NCI-H2196 (cell line): ENCODE measurements around the gene CDK9.

ENCODE experiments used
- DNase-seq: peaks from one replicate; lab custom pipeline; 2025; ENCODE audit not compliant: unreplicated experiment; lab: John Stamatoyannopoulos, UW

Gene CDK9

DNA sequence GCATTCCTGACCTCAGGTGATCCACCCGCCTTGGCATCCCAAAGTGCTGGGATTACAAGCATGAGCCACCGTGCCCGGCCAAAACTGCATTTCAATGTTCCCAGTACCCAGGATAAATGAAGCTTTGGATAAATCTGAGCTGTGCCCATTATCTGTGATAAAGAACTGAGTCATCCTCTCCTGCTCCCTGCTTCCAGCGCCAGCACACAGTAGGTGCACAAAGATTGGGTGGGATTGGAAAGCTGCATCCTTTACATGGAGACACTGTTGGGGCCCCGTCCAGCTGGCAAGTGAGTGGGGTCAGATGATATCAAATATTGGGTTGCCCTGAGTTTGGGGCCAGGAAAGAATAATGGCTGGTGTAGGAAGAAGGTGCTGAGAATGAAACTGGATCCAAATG lies 24.8 kb upstream of the CDK9 start:
- DNase-seq, result no peak

DNA sequence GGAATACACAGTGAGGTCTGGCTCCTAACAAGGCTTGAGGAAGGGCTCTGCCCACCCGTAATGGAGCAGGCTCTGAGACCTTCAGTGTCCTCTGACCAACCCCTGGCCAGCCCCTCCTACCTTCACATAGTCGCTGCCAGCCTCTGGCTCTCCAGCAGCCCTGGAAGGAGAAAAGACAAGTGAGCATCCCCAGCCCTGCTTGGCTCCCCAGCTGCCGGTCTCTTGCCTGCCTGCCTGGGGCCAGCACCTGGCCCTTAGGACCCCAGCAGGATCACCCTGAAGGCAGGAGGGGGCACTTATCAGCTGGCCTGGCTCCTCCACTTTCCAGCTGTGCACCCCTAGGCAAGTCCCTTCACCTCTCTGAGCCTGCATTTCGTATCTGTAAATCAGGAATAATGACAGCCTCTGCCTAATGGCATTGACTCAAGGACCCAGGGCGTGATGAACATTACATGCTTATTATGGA lies 24.3 kb upstream of the CDK9 start:
- DNase-seq, result no peak

DNA sequence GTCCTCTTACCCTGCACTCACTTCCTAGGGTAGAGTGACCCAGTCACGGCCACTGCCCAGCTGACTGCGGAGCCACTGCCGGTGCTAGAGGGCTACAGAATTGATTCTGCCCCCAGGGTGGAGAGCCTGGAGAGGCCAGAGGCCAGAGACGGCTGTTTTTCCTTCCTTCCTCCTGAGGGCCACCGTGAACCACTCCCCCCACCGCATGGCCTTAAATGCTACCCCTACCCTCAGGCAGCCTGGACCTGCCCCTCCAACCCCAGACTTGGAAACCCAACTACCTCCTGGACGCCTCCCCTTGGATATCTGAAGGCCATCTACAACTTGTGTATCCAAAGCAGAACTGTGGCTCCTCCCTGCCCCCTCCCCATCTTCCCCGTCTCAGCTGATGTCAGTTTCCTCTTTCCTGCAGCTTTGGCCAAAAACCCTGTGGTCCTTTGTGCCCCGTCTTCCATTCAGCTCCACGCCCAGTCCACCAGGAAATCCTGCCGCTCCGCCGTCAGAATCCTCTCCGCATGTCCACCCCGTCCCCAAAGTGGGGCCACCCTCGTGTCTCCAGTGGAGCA lies 23.6 kb upstream of the CDK9 start:
- DNase-seq, result no peak

DNA sequence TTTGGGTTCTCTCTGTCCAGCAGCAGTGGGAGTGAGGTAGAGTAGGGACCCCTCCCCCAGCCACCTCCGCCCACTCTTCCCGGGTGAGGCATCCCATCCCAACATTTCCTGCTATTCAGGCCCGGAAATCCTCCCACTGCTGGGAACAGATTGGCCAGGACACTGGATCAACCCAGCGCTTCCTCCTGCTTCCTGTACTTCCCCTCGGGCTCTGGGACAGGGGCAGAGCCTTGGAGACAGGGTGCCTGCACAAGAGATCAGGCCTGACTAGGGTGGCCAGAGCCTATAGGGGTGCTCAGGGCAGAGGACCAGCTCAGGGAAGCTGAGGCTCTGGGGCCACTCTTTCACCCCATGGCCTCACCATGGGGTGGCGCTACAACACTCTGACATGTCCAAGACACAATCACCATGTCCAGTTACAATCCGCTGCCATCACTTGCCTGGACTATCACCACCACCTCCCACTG lies 21.9 kb upstream of the CDK9 start:
- no peak for DNase-seq

DNA sequence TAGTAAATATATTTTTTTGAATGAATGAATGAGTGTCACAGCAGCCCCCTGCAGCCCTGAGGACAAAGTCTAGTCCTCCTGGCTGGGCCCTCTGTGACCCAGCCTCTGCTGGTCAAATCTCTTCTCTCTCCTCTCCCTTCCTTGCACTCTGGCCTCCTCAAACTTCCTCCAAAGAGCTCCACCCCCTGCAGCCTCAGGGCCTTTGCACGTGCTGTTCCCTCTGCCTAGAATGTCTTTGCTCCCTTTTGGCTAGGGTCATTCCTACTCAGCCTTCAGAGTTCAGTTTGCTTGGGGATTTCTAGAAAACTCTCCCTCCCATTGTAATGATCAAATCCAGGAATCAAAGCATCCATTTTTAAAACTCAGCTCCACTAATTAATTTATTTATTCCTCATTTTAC lies 20.4 kb upstream of the CDK9 start:
- no peak for DNase-seq

DNA sequence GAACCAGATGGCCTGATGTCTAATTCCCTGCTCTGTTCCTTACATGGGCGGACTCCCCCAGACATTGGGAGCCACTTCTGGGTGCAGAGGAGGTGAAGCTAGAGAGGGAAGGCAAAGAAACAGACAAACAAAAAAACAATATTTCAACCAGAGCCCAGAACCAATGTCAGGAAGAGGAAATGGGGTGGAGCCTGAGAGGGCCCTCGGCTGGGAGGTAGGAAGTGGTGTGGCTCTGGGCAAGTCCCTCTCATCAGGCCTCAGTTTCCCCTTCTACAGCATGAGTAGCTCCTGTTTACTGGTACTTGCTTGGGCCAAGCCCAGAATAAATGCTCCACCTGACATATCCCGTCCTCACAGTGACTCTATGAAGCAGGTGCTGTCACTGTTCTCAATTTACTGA lies 18.4 kb upstream of the CDK9 start:
- no peak for DNase-seq

DNA sequence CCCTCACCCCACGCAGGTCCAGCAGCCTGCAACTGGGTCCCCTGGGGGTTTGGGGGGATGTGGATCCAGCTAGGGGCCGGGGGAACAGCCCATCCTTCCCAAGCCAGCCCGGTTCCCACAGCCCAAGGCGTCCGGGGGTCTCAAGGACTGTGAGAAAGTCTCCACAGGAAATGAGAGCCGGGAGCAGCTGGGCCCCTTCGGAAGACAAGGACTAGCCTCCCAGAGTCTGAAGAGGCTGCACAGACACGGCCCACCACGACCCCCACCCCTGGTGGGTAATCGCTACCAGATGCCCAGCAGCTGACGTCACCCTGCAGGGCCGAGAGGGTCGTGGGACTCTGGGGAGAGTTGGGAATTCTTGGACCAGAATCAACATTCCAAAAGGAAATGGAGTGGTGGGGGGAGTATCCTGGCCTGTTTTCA lies 17.9 kb upstream of the CDK9 start:
- DNase-seq, result no peak

DNA sequence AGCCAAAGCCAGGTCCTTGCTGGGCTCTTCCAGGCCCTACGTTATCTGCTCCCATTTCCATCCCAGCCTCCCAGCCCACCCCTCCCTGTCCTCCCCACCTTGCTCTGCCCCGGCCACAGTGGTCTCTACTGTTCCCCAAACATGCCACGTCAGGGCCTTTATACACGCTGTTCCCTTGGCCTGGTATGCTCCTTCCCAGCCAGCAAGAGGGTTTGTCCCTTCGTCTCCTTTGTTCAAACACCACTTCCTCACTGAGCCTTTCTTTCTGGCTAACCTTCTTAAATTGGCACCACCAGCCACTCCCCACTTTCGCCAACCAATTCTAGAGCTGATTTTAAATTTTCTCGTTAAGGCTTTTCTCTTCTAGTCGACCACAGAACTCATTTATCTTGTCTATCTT lies 17.1 kb upstream of the CDK9 start:
- no peak for DNase-seq

DNA sequence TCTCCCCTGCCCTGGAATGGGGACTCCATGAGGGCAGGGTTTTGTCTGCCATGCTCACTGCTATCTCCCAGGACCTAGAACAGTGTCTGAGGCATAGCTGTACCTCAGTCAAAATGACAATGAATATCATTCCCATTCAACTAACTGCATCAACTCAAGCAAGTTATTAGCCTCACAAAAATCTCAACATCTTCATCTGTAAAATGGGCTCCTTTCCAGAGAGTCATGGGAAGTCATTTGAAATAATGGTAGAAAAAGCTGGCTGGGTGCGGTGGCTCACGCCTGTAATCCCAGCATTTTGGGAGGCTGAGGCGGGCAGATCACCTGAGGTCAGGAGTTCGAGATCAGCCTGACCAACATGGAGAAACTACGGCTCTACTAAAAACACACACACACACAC lies 16.7 kb upstream of the CDK9 start:
- no peak for DNase-seq

DNA sequence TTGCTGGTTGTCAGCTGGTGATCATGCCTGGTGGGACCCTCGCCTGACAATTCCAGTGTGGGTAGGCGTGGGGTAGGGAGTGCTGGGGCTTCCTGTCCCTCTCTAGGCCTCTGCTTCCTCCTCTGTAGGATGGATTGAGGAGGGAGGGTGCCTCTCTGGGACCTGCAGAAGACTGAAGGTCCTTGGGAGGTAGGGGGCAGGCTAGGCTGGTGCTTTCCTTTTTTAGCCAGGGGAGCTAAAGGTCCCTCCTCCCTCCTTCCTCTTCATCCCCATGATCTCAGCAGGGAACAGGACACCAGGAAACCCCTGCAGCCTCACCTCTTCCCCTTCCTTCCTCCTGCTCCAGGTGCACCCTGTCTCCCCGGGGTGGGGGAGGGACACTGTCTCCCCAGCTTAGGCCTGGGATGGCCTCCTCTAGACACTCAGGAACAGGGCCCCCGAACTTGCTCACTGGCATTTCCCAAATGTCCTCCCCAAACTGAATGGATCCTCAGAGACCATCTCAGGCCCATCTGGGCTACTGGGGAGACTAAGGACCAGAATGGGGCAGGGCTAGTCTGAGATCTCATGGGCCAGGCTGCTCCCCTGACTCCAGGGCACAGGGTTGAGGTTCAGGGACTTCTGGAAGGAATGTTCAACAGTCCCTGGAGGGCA lies 15.8 kb upstream of the CDK9 start:
- DNase-seq, result no peak

DNA sequence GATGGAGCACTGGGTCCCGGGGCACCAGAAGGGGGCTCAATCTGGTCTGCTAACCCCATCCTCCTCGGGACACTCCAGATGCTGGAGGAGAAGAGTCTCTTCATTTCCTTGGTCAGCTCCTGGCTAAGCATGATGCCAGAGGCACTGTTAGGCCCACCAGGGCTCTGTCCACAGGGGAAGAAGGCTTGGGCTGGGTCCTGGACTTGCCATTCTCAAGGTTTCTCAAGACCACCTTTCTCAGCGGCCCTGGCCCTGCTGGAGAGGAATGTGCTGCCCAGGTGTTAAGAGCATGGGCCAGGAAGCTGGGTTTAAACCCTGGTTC lies 15.3 kb upstream of the CDK9 start:
- DNase-seq, result no peak

DNA sequence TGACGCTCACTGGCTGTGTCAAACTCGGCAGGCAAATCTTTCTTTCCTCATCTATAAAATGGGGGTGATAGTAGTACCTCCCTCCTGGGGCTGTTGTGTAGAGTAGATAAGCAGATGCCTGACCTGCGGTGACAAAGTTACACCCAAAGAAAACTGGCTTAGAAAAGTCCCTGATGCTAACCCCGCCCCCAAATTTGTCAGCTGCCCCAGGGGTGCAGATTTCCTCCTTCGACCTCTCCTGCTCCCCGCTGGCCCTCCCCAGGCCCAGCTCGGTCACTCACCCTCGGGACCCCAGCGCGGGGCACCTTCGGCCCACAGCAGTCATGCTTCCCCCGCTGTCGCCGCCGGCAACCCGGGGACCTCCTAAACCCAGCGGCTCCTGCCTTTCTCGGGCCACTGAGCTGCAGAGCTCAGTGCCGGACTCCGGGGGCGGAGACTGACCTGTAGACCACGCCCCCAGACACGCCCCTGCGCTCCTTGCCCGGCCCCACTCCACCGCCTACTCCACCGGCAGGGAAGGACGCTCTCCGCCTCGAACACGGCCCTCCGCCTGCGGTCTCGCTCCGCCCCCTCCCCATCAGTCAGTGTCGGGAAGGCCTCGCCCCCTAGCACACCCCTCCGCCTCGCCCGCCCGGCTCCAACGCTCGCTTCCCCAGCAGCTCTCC lies 14.8 kb upstream of the CDK9 start:
- DNase-seq, result peak; percentile 95

DNA sequence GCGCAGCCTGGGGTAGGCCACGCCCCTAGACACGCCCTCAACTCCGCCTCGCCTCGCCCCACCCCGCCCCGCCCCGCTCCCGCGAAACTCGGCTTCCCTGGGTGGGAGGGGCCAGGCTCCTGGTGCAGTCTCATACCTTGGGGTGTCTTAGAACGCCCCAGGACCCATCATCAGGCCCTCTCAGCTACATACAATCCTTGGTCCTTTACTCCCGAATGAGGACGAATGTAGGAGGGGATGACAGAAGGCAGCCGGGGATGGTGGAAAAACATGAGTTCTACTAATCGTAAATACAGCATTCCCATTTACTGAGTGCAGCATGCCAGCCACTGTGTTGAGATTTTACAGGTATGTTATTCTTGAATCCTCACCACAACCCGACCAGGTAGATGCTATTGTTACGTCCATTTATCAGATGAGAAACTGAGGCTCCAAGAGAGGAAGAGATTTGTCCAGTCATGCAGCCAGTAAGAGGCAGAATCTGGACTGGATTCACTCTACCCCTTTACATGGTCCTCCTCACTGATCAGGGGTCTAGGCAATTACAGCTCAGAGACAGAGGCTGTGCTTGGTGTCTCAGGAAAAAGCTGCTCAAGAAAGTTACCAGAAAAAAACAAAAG lies 14.2 kb upstream of the CDK9 start:
- DNase-seq, result no peak

DNA sequence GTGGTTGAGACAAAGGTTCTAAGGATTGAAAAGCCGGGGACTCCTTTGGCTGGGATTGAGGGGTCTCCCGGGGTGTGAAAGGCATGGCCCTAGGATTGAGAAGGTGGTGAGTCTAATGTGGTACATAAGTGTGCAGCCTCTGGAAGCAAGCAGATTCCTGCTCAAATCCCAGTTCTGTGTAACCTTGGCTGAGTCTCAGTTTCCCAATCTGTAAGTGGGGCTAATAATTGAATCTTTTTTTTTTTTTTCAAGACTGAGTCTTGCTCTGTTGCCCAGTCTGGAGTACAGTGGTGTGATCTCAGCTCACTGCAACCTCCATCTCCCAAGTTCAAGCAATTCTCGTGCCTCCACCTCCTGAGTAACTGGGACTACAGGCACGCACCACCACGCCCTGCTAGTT lies 13.2 kb upstream of the CDK9 start:
- DNase-seq, result no peak

DNA sequence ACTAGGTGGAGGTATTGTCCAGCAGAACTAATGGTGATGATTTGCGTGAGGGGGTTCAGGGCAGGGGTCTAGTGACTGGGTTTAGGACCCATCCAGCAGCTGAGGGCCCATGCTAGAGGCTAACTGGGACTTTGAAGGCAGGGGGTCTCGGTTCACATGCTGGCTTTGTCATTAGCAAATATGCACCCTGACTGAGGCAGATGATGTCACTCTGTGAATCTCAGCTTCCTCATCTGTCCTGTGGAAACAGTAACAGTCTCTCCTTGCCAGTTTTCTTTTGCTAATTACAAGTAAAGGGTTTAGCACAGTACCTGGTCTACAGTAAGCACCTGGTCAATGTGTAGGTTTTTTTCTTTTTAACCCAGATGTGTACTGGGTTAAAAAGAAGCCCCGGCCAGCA lies 12.6 kb upstream of the CDK9 start:
- no peak for DNase-seq

DNA sequence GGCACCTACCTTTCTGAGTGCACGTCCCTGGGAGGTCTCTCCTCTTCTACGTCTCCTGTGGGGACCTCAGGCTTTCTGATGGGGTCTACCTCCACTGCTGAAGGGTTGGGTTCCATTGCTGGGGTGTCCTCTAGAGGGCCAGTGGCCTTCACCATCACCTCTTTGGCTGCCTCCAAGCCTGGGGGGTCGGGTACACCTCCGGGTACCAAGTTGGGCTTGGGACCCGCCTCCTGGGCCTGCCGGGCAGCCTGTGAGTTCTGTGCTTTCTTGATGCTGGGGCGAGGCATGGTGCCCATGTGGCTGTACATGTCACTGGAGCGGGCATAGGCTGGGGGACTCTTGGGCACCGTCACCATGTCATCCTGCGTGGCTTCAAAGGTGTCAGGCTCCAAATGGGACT lies 11.9 kb upstream of the CDK9 start:
- no peak for DNase-seq

DNA sequence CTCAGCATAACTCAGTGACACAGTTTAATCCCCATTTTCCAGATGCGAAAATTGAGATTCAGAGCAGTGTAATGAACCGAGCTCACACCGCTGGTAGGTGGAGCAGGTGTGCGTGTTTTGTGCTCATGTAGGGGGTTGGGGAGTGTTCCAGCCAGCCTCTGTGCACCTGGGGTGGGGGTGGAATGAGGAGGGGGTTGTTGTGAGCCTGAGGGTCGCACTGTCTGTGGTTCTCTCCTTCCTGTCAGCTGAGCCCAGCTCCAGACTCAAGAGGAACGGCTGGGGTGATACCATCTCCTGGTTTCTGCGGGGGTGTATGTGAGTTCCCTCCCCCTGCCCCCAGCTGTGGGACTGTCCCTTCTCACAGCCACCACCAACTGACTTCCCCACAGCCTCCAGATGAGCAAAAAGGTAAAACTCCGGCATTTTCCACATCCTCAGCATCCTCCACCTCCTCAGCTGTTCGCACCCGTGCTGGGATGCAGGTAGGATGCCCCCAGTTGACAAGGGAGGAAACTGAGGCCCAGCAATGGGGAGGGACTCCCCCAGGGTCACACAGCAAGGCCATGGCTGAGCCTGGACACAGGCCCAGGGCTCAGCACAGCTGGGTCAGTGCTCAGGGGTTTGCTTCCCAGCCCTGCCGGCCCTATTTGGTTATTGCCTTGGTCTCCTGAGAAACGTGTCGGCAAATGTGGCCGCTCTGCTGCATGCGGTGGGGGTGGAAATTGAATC lies 9.5 kb upstream of the CDK9 start:
- peak; percentile 12 for DNase-seq

DNA sequence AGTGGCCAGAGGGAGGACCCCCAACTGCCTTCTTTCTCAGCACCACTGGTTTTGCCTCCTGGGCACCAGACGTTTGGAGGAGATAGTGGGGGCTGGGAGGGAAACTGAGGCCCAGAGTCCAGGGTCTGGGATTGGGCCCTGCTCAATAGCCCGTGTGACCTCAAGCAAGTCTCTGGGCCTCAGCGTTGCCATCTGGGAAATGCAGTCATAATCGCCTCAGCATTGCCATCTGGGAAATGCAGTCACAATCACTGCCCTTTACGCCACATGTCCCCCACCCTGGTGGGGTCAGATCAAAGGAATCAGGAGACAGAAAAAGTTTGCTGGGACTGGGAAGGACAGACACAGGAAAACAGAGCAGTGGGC lies 8.9 kb upstream of the CDK9 start:
- no peak for DNase-seq

DNA sequence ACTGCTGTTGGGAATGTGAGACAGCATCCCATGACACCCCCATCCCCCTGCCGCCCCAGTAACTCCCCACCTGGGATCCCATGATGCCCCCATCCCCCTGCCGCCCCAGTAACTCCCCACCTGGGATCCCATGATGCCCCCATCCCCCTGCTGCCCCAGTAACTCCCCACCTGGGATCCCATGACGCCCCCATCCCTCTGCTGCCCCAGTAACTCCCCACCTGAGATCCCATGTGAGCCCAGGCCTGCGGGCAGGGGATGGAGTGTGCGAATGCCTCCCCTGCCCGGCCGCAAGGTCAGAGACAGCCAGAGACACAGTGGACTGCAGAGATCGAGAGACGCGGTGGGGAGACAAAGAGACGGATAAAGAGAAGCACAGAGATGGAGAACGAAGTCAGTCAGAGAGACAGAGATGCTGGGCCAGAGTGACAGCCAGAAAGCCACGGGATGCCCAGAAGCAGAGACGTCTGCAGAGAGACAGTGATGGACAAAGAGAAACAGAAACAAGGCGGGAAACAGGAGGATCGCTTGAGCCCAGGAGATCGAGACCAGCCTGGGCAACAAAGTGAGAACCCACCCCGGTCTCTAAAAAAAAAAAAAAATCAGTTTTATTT lies 8.4 kb upstream of the CDK9 start:
- DNase-seq, result no peak

DNA sequence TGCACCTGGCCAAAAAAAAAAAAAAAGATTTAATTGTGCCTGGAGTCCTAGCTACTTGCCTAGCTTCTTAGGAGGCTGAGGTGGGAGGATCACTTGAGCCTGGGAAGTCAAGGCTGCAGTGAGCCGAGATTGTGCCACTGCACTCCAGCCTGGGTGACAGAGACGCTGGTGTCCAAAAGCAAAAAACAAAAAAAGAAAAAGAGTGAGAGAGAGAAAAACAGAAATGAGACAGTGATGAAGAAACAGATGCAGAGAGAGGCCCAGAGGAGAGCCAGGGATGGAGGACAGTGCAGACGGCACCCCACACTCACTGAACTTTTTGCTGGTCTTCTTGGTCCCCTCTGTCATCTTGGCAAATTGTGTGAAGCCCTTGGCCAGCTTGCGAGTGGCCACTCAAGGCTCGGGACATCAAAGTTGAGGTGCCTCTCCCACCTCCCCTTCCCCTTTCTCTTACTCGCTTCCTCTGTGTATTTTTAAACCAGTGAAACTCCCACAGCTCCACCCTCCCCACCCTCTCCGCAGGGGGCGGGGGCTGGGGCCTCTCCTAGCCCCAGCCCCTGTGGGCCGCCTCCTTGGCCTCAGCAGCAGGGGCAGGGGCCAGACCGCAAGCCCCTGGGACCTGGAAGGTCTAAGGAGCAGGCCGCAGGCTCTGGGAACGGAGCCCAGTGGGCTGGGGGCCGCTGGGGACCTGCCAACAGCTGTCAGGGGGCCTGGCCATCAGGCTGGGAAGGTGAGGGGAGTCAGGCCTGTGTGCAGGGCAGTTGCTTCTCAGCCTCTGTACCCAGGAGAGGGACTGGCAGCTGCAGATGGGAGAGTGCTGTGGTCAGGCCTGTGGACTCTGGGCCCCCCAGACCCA lies 7.3 kb upstream of the CDK9 start, which contains the start of gene SH2D3C:
TSS of gene SH2D3C (minus strand) at position 387 of the 856 bp plus-strand sequence. CDS start at position 348, 39 bp downstream.
- DNase-seq, result no peak
